H9 (cell line): Measurements from ENCODE around the gene ADAMTS2. TPM values are rescaled to one million over a fixed set of nuclear protein-coding genes. Genes with fewer than 3 reads are reported as not detected.

Experiments
- DNase-seq: peaks from one replicate; pipeline ENCODE4 v3.0.0-alpha.2; 2017
- H2AFZ ChIP-seq: one replicate; pipeline ENCODE4 v1.6.1; 2013; ENCODE audit warnings: mild to moderate bottlenecking, low read length, control low read depth, moderate library complexity
- H2AK5ac ChIP-seq: 2 replicates; pipeline ENCODE4 v1.6.1; 2013; ENCODE audit warnings: low read length, control low read depth, mixed read lengths; ENCODE audit not compliant: insufficient read length
- H2BK120ac ChIP-seq: one replicate; pipeline ENCODE4 v1.6.1; 2013; ENCODE audit warnings: low read depth, mild to moderate bottlenecking, low read length, control low read depth, inconsistent platforms; ENCODE audit not compliant: poor library complexity, severe bottlenecking
- H2BK12ac ChIP-seq: 2 replicates; pipeline ENCODE4 v1.6.1; 2013; ENCODE audit warnings: low read length, control low read depth, mixed read lengths, low read depth; ENCODE audit not compliant: insufficient read length
- H2BK15ac ChIP-seq: 2 replicates; pipeline ENCODE4 v1.6.1; 2013; ENCODE audit warnings: low read depth, low read length, control low read depth
- H2BK20ac ChIP-seq: one replicate; pipeline ENCODE4 v1.6.1; 2013; ENCODE audit warnings: low read depth, mild to moderate bottlenecking, low read length, control low read depth, inconsistent platforms; ENCODE audit not compliant: poor library complexity, severe bottlenecking
- H2BK5ac ChIP-seq: 2 replicates; pipeline ENCODE4 v1.6.1; 2013; ENCODE audit warnings: low read length, control low read depth, mixed read lengths; ENCODE audit not compliant: insufficient read length
- H3K14ac ChIP-seq: 2 replicates; pipeline ENCODE4 v1.6.1; 2013; ENCODE audit warnings: low read length, control low read depth; ENCODE audit not compliant: insufficient read depth
- H3K18ac ChIP-seq: 2 replicates; pipeline ENCODE4 v1.6.1; 2013; ENCODE audit warnings: low read depth, mild to moderate bottlenecking, mixed read lengths, low read length, control low read depth; ENCODE audit not compliant: insufficient read length
- H3K23ac ChIP-seq: 2 replicates; pipeline ENCODE4 v1.6.1; 2013; ENCODE audit warnings: low read length, control low read depth, mixed read lengths, low read depth; ENCODE audit not compliant: insufficient read length
- H3K23me2 ChIP-seq: 2 replicates; pipeline ENCODE4 v1.6.1; 2013; ENCODE audit warnings: low read depth, mild to moderate bottlenecking, mixed read lengths, low read length, control low read depth; ENCODE audit not compliant: insufficient read length, poor library complexity, severe bottlenecking
- H3K27ac ChIP-seq: 2 replicates; pipeline ENCODE4 v1.5.1; 2013; ENCODE audit warnings: low read length, control low read depth, mixed read lengths, low read depth; ENCODE audit not compliant: insufficient read length
- H3K27me3 ChIP-seq: 2 replicates; pipeline ENCODE4 v1.6.1; 2013; ENCODE audit warnings: low read length, control low read depth, inconsistent platforms; ENCODE audit not compliant: insufficient read depth
- H3K4ac ChIP-seq: 2 replicates; pipeline ENCODE4 v1.6.1; 2013; ENCODE audit warnings: low read depth, mild to moderate bottlenecking, control low read depth, inconsistent platforms, low read length, moderate library complexity
- H3K4me1 ChIP-seq: 2 replicates; pipeline ENCODE4 v1.6.1; 2013; ENCODE audit warnings: low read length, control low read depth, inconsistent platforms; ENCODE audit not compliant: insufficient read depth
- H3K4me2 ChIP-seq: 2 replicates; pipeline ENCODE4 v1.6.1; 2013; ENCODE audit warnings: low read length, control low read depth, mixed read lengths; ENCODE audit not compliant: insufficient read length, insufficient read depth
- H3K56ac ChIP-seq: 2 replicates; pipeline ENCODE4 v1.6.1; 2013; ENCODE audit warnings: low read depth, mild to moderate bottlenecking, mixed read lengths, low read length, control low read depth; ENCODE audit not compliant: insufficient read length
- H3K79me1 ChIP-seq: 2 replicates; pipeline ENCODE4 v1.6.1; 2013; ENCODE audit warnings: low read depth, mild to moderate bottlenecking, moderate library complexity, low read length, control low read depth, inconsistent platforms; ENCODE audit not compliant: insufficient read depth, poor library complexity, severe bottlenecking
- H3K79me2 ChIP-seq: 2 replicates; pipeline ENCODE4 v1.6.1; 2013; ENCODE audit warnings: low read length, control low read depth, inconsistent platforms; ENCODE audit not compliant: insufficient read depth
- H3K9ac ChIP-seq: 2 replicates; pipeline ENCODE4 v1.6.1; 2013; ENCODE audit warnings: low read length, control low read depth, mixed read lengths; ENCODE audit not compliant: insufficient read length; ENCODE audit errors: extremely low read depth
- H3K9me3 ChIP-seq: one replicate; pipeline ENCODE4 v1.6.1; 2013; ENCODE audit warnings: low read depth, low read length, inconsistent platforms; ENCODE audit not compliant: control insufficient read depth
- H3T11ph ChIP-seq: one replicate; pipeline ENCODE4 v1.6.1; 2013; ENCODE audit warnings: mild to moderate bottlenecking, low read length, control low read depth, inconsistent platforms
- H4K20me1 ChIP-seq: one replicate; pipeline ENCODE4 v1.6.1; 2013; ENCODE audit not compliant: control insufficient read depth, insufficient read length, insufficient read depth
- H4K5ac ChIP-seq: 2 replicates; pipeline ENCODE4 v1.6.1; 2013; ENCODE audit warnings: low read depth, mild to moderate bottlenecking, mixed read lengths, low read length, control low read depth; ENCODE audit not compliant: insufficient read length
- H4K8ac ChIP-seq: replicated peaks from 2 replicates; pipeline ENCODE4 v1.6.1; 2013; ENCODE audit warnings: low read length, control low read depth, mixed read lengths, low read depth; ENCODE audit not compliant: insufficient read length
- H4K91ac ChIP-seq: 2 replicates; pipeline ENCODE4 v1.6.1; 2013; ENCODE audit warnings: low read depth, mild to moderate bottlenecking, moderate library complexity, mixed read lengths, low read length, control low read depth; ENCODE audit not compliant: insufficient read length
- H3K27ac Mint-ChIP-seq, 3 experiments: 2 replicates in 2 of 3; 3 replicates in 1 of 3; pipeline ENCODE4 v1.8.0; 2020 to 2021; ENCODE audit warnings: mixed read lengths in 3 of 3, mild to moderate bottlenecking in 1 of 3, moderate library complexity in 1 of 3
- H3K27me3 Mint-ChIP-seq: 2 replicates; pipeline ENCODE4 v1.8.0; 2021; ENCODE audit warnings: low read depth, mild to moderate bottlenecking, moderate library complexity, mixed read lengths
- H3K36me3 Mint-ChIP-seq, 3 experiments: 2 replicates in 2 of 3; 3 replicates in 1 of 3; pipeline ENCODE4 v1.8.0; 2020 to 2021; ENCODE audit warnings: low read depth in 3 of 3, mixed read lengths in 3 of 3; ENCODE audit not compliant: insufficient read depth in 1 of 3
- H3K4me1 Mint-ChIP-seq, 2 experiments: 2 replicates each; pipeline ENCODE4 v1.8.0; 2020; ENCODE audit warnings: mixed read lengths in 2 of 2
- H3K4me3 Mint-ChIP-seq, 2 experiments: 2 replicates in 1 of 2; 3 replicates in 1 of 2; pipeline ENCODE4 v1.8.0; 2020 to 2021; ENCODE audit warnings: mild to moderate bottlenecking in 2 of 2, mixed read lengths in 2 of 2, moderate library complexity in 1 of 2
- H3K9me3 Mint-ChIP-seq, 2 experiments: 2 replicates in 1 of 2; 3 replicates in 1 of 2; pipeline ENCODE4 v1.8.0; 2020; ENCODE audit warnings: mild to moderate bottlenecking in 2 of 2, mixed read lengths in 2 of 2, moderate library complexity in 1 of 2
- CTCF ChIP-seq: fragments of 200-600 bp; sonication (generic); conservative IDR thresholded peaks from 3 replicates; pipeline ENCODE4 v1.8.0; 2021; ENCODE audit warnings: antibody characterized with exemption, mild to moderate bottlenecking
- WGBS: extraction: QIAGEN DNeasy Blood & Tissue Kit; methylation state at CpG from one replicate; pipeline ENCODE4 v1.1.7; 2013; ENCODE audit warnings: missing lambda C conversion rate, low lambda C conversion rate, mixed read lengths; ENCODE audit not compliant: insufficient read length; ENCODE audit errors: extremely low coverage; 5-methylcytosine and 5-hydroxymethylcytosine counted together
- total RNA-seq: library from RNA; stranded (reverse); gene quantifications from 2 replicates; pipeline ENCODE4 v1.2.1, GENCODE V29; 2021

Gene ADAMTS2
- total RNA-seq, 1 experiment from 2014 or later, result 5.4 TPM

GRCh38 chr5:179113945-179114641, 231.2 kb downstream of the ADAMTS2 start:
- no peak overlapping the region for H2AK5ac ChIP-seq
- H3K23ac ChIP-seq, result no peak overlapping the region
- H3K4me1 ChIP-seq, result no peaks in the 10 kb centered on the region
- H3K14ac ChIP-seq, result no peak overlapping the region
- H2BK15ac ChIP-seq, result no peak overlapping the region
- no peak overlapping the region for H3T11ph ChIP-seq
- no peak overlapping the region for H2AFZ ChIP-seq
- H4K91ac ChIP-seq, result no peak overlapping the region
- H2BK120ac ChIP-seq, result no peak overlapping the region
- no peak overlapping the region for H3K9ac ChIP-seq
- H3K18ac ChIP-seq, result no peak overlapping the region
- H3K9me3 Mint-ChIP-seq, result peaks cover 87 to 91% of the 10 kb centered on the region in 2 experiments
- peaks cover 22% of the 10 kb centered on the region for H3K27me3 Mint-ChIP-seq
- no peaks in the 10 kb centered on the region for H4K20me1 ChIP-seq
- H3K27ac ChIP-seq, result no peak overlapping the region
- H3K4me1 Mint-ChIP-seq, result no peaks in the 10 kb centered on the region
- H3K79me2 ChIP-seq, result no peaks in the 10 kb centered on the region
- H3K79me1 ChIP-seq, result no peaks in the 10 kb centered on the region
- no peak overlapping the region for H2BK5ac ChIP-seq
- no peak overlapping the region for H3K4ac ChIP-seq
- DNase-seq, result no peak
- no CpG with 5 or more reads among the region's 12 CpGs for WGBS
- no peak overlapping the region for H2BK12ac ChIP-seq
- H4K8ac ChIP-seq, result no peak overlapping the region
- no peak overlapping the region for H3K4me3 Mint-ChIP-seq
- H3K27ac Mint-ChIP-seq, result no peak overlapping the region
- no peak overlapping the region for H4K5ac ChIP-seq
- H3K27me3 ChIP-seq, result no peaks in the 10 kb centered on the region
- no peak overlapping the region for H3K4me2 ChIP-seq
- H3K23me2 ChIP-seq, result no peaks in the 10 kb centered on the region
- TF ChIP-seq CTCF, result no peak
- peaks cover 0 to 18% (median 13%) of the 10 kb centered on the region in 3 experiments; a peak in 5 of 7 replicates for H3K36me3 Mint-ChIP-seq
- no peak overlapping the region for H3K56ac ChIP-seq
- H2BK20ac ChIP-seq, result no peak overlapping the region
- peaks cover 24% of the 10 kb centered on the region for H3K9me3 ChIP-seq
